Sigmoid colon (tissue), 7 donors: Measurements from ENCODE around the gene TESMIN. TPM values are rescaled to one million over a fixed set of nuclear protein-coding genes. Genes with fewer than 3 reads are reported as not detected.

ENCODE experiments used
- DNase-seq: peaks from one replicate; pipeline ENCODE4 v3.0.0-alpha.2; 2019
- H3K27ac ChIP-seq, 4 donors: fragments of 200-600 bp; sonication (generic); one replicate each; pipeline ENCODE4 v1.5.1; 2016 to 2019; ENCODE audit warnings: mild to moderate bottlenecking in 1 of 4
- H3K27me3 ChIP-seq, 3 donors: fragments of 200-600 bp; sonication (generic); one replicate each; pipeline ENCODE4 v1.5.1; 2019; ENCODE audit warnings: mild to moderate bottlenecking in 1 of 3
- H3K36me3 ChIP-seq, 4 donors: fragments of 200-600 bp; sonication (generic); one replicate each; pipeline ENCODE4 v1.5.1; 2016 to 2019
- H3K4me1 ChIP-seq, 4 donors: fragments of 200-600 bp; sonication (generic); one replicate each; pipeline ENCODE4 v1.5.1; 2017 to 2019
- H3K4me3 ChIP-seq, 4 donors: fragments of 200-600 bp; sonication (generic); one replicate each; pipeline ENCODE4 v1.5.1; 2017 to 2019; ENCODE audit warnings: mild to moderate bottlenecking in 2 of 4, moderate library complexity in 1 of 4
- H3K9me3 ChIP-seq, 4 donors: fragments of 200-600 bp in 3 of 4; sonication (generic) in 3 of 4; one replicate each; pipeline versions ENCODE4 v1.5.1 to v1.6.1; 2013 to 2019
- CTCF ChIP-seq, 4 experiments: fragments of 450-650 bp in 3 of 4; fragments of 200-600 bp in 1 of 4; IDR thresholded peaks; one replicate each; pipeline ENCODE4 v1.5.1; 2016 to 2019; ENCODE audit warnings: antibody characterized with exemption in 4 of 4, mild to moderate bottlenecking in 3 of 4, moderate library complexity in 2 of 4
- EP300 ChIP-seq, 4 donors: sonication (generic); formaldehyde crosslinking; IDR thresholded peaks; one replicate each; pipeline ENCODE4 v1.6.1; 2017; ENCODE audit warnings: antibody characterized with exemption in 4 of 4
- POLR2A ChIP-seq, 2 donors: fragments of 450-650 bp; IDR thresholded peaks; one replicate each; pipeline ENCODE4 v1.6.1; 2016; ENCODE audit warnings: antibody characterized with exemption in 2 of 2, mild to moderate bottlenecking in 2 of 2, moderate library complexity in 2 of 2
- POLR2AphosphoS5 ChIP-seq, 4 donors: sonication (generic); formaldehyde crosslinking; IDR thresholded peaks; one replicate each; pipeline ENCODE4 v1.6.1; 2017; ENCODE audit warnings: antibody characterized with exemption in 4 of 4
- WGBS, 2 donors: extraction: QIAGEN DNeasy Blood & Tissue Kit; methylation state at CpG; one replicate each; pipeline ENCODE4 v1.1.7; 2013; 5-methylcytosine and 5-hydroxymethylcytosine counted together
- intact Hi-C: fragments of 100-400 bp; cut with DNase I; formaldehyde crosslinking; loops from one replicate; pipeline ENCODE4 v1.15.1; 2023
- polyA plus RNA-seq, 3 donors: library from polyadenylated mRNA; stranded (reverse); fragments of 200-250 nt; gene quantifications; one replicate each; pipeline ENCODE4 v1.2.3, GENCODE V29; 2013
- total RNA-seq, 4 donors: library from RNA; depleted of rRNA; stranded (reverse); fragments of >200 nt; gene quantifications; one replicate each; pipeline ENCODE4 v1.1.0, GENCODE V29; 2016
- donor health status: healthy with polysubstance abuse.
- donor health status: Bipolar disorder and iron deficiency.
- donor health status: healthy.

The TESMIN gene
- total and polyA plus RNA-seq, 7 donors: 2.3 to 6.3 (median 4.8) TPM; not detected in 4

- peaks cover 0 to 6% (median 0%) of the 10 kb centered on the region in 3 donors for H3K27me3 ChIP-seq
- no peaks in the 10 kb centered on the region for H3K9me3 ChIP-seq
- H3K4me3 ChIP-seq: no peak overlapping the region
- no peak for TF ChIP-seq POLR2AphosphoS5 (IDR thresholded peaks at IDR 0.05)
- no peak for TF ChIP-seq EP300 (IDR thresholded peaks at IDR 0.05)
- TF ChIP-seq CTCF (IDR thresholded peaks at IDR 0.05): no peak
- TF ChIP-seq POLR2A (IDR thresholded peaks at IDR 0.05): no peak
- H3K36me3 ChIP-seq: no peaks in the 10 kb centered on the region
- no peak overlapping the region for H3K27ac ChIP-seq
- H3K4me1 ChIP-seq: no peaks in the 10 kb centered on the region
- intact Hi-C loops: no loop called here
- WGBS, 2 donors: 83 to 84% methylated on average over 15 of the region's 15 CpGs
- DNase-seq: peak; percentile 83
Measured at GRCh38 chr11:68666849-68667248, 84.5 kb downstream of the TESMIN start.

- Histone ChIP-seq H3K27ac (no peak overlapping the region), H3K27me3 (peaks cover 0 to 15% (median 0%) of the 10 kb centered on the region in 3 donors), H3K4me3 (no peak overlapping the region), H3K9me3 (no peaks in the 10 kb centered on the region), H3K4me1 (no peaks in the 10 kb centered on the region), H3K36me3 (no peaks in the 10 kb centered on the region)
- WGBS, 2 donors: 90 to 92% methylated on average over 16 of the region's 16 CpGs
- DNase-seq: peak; percentile 38
- intact Hi-C loops: no loop called here
- TF ChIP-seq EP300 (IDR thresholded peaks at IDR 0.05) (no peak), POLR2A (IDR thresholded peaks at IDR 0.05) (no peak), POLR2AphosphoS5 (IDR thresholded peaks at IDR 0.05) (no peak), CTCF (IDR thresholded peaks at IDR 0.05) (no peak)
Measured at GRCh38 chr11:68665436-68665835, 85.9 kb downstream of the TESMIN start.

GRCh38 chr11:68664906-68665305, 86.4 kb downstream of the TESMIN start:
- Histone ChIP-seq H3K4me3 (no peak overlapping the region), H3K27ac (no peak overlapping the region), H3K9me3 (no peaks in the 10 kb centered on the region), H3K4me1 (no peaks in the 10 kb centered on the region), H3K27me3 (peaks cover 0 to 15% (median 0%) of the 10 kb centered on the region in 3 donors), H3K36me3 (no peaks in the 10 kb centered on the region)
- TF ChIP-seq POLR2A (IDR thresholded peaks at IDR 0.05) (no peak), POLR2AphosphoS5 (IDR thresholded peaks at IDR 0.05) (no peak), EP300 (IDR thresholded peaks at IDR 0.05) (no peak), CTCF (IDR thresholded peaks at IDR 0.05) (no peak)
- intact Hi-C loops: no loop called here
- DNase-seq: peak; percentile 54
- whole genome bisulfite sequencing, 2 donors: 93 to 94% methylated on average over 7 of the region's 7 CpGs

- Histone ChIP-seq H3K36me3 (no peaks in the 10 kb centered on the region), H3K4me1 (peaks cover 0 to 3% (median 1%) of the 10 kb centered on the region in 4 donors), H3K4me3 (no peak overlapping the region), H3K27ac (no peak overlapping the region), H3K27me3 (peaks cover 0 to 15% (median 0%) of the 10 kb centered on the region in 3 donors), H3K9me3 (no peaks in the 10 kb centered on the region)
- DNase-seq: peak; percentile 26
- 82 to 88% methylated on average over 9 of the region's 9 CpGs for WGBS, 2 donors
- TF ChIP-seq EP300 (IDR thresholded peaks at IDR 0.05) (no peak), POLR2AphosphoS5 (IDR thresholded peaks at IDR 0.05) (no peak), CTCF (IDR thresholded peaks at IDR 0.05) (no peak), POLR2A (IDR thresholded peaks at IDR 0.05) (no peak)
- intact Hi-C loops: no loop called here
Measured at GRCh38 chr11:68664141-68664540, 87.2 kb downstream of the TESMIN start.

GRCh38 chr11:68663482-68664010, 87.8 kb downstream of the TESMIN start:
- Histone ChIP-seq H3K27ac (no peak overlapping the region), H3K9me3 (no peaks in the 10 kb centered on the region), H3K27me3 (peaks cover 0 to 15% (median 0%) of the 10 kb centered on the region in 3 donors), H3K4me3 (no peak overlapping the region), H3K4me1 (peaks cover 0 to 6% (median 2%) of the 10 kb centered on the region in 4 donors), H3K36me3 (no peaks in the 10 kb centered on the region)
- TF ChIP-seq POLR2AphosphoS5 (IDR thresholded peaks at IDR 0.05) (no peak), POLR2A (IDR thresholded peaks at IDR 0.05) (no peak), CTCF (IDR thresholded peaks at IDR 0.05) (no peak), EP300 (IDR thresholded peaks at IDR 0.05) (no peak)
- intact Hi-C loops: no loop called here
- DNase-seq: peak; percentile 22
- WGBS, 2 donors: 82 to 89% methylated on average over 18 of the region's 18 CpGs
